HepG2 (cell line): ENCODE results near the gene SPAG9. TPM values are rescaled to one million over a fixed set of nuclear protein-coding genes. Genes with fewer than 3 reads are reported as not detected.
A peak's percentile ranks its signal among the peaks of the same experiment; 100 is the strongest.

Source experiments
- ATAC-seq: fragments of 200-7000 bp; cut with Tn5 transposase; 3 replicates; pipeline ENCODE4 v1.9.1; 2020; ENCODE audit warnings: mild to moderate bottlenecking, moderate library complexity
- BruUV-seq: library from RNA; stranded (reverse); fragments of 400-500 nt; replicated peaks from 2 replicates; lab custom pipeline; 2021; lab: Mats Ljungman, UMichigan
- CTCF ChIA-PET: fragments of 300-600 bp; formaldehyde crosslinking; extraction: SDS; loops from one replicate; lab custom pipeline; 2021; ENCODE audit warnings: low total read pairs, inconsistent platforms, low intra/inter-chr PET ratio; lab: Yijun Ruan, JAX
- POLR2A ChIA-PET: fragments of 350-600 bp; sonication (Branson Sonifier 250); formaldehyde crosslinking; loops from one replicate; lab custom pipeline; 2020; ENCODE audit warnings: antibody characterized with exemption, inconsistent platforms; lab: Yijun Ruan, JAX
- DNase-seq: peaks from one replicate; pipeline ENCODE4 v3.0.0-alpha.2; 2015; ENCODE audit warnings: low spot score
- FAIRE-seq: peaks from 3 replicates; lab custom pipeline; 2011; peaks lifted over from hg19 to GRCh38; lab: Jason Lieb, UNC
- H2AFZ ChIP-seq: one replicate; pipeline ENCODE4 v1.6.1; 2011; ENCODE audit warnings: low read length, inconsistent platforms
- H3K27ac ChIP-seq: fragments of 300-600 bp; 3 replicates; pipeline ENCODE4 v1.8.0; 2011; ENCODE audit warnings: mixed run types, mild to moderate bottlenecking, mixed read lengths, low read length, inconsistent platforms; ENCODE audit not compliant: insufficient read depth; ENCODE audit errors: extremely low read length
- H3K27me3 ChIP-seq, 2 experiments: fragments of 200-600 bp in 1 of 2; 2 replicates in 1 of 2; 3 replicates in 1 of 2; pipeline versions ENCODE4 v1.6.0 to v1.8.0; 2011; ENCODE audit warnings: low read length in 2 of 2, mild to moderate bottlenecking in 2 of 2, moderate library complexity in 2 of 2, inconsistent platforms in 1 of 2; ENCODE audit not compliant: insufficient read depth in 2 of 2, control insufficient read depth in 1 of 2
- H3K36me3 ChIP-seq, 2 experiments: fragments of 200-600 bp in 1 of 2; replicated peaks in 1 of 2; 2 replicates in 1 of 2; 3 replicates in 1 of 2; pipeline versions ENCODE4 v1.5.1 to v1.8.0; 2011; ENCODE audit warnings: low read length in 2 of 2, inconsistent platforms in 1 of 2; ENCODE audit not compliant: insufficient read depth in 2 of 2, control insufficient read depth in 1 of 2
- H3K4me1 ChIP-seq: 2 replicates; pipeline ENCODE4 v1.5.1; 2012; ENCODE audit warnings: low read length, inconsistent platforms; ENCODE audit not compliant: insufficient read depth
- H3K4me2 ChIP-seq: 2 replicates; pipeline ENCODE4 v1.6.0; 2011; ENCODE audit warnings: low read depth, low read length, inconsistent platforms
- H3K4me3 ChIP-seq, 3 experiments: fragments of 200-600 bp in 1 of 3; sonication (generic), shearing (Covaris generic) in 1 of 3; replicated peaks in 1 of 3; 2 replicates each; pipeline ENCODE4 v1.5.1; 2011 to 2016; ENCODE audit warnings: low read length in 3 of 3, inconsistent platforms in 2 of 3, low read depth in 2 of 3, mild to moderate bottlenecking in 2 of 3, control low read depth in 1 of 3, mixed read lengths in 1 of 3; ENCODE audit not compliant: insufficient read depth in 1 of 3
- H3K79me2 ChIP-seq: one replicate; pipeline ENCODE4 v1.6.1; 2011; ENCODE audit warnings: low read length, inconsistent platforms; ENCODE audit not compliant: insufficient read depth
- H3K9ac ChIP-seq: 2 replicates; pipeline ENCODE4 v1.6.0; 2011; ENCODE audit warnings: mild to moderate bottlenecking, low read depth, low read length, inconsistent platforms; ENCODE audit not compliant: insufficient read depth
- H3K9me3 ChIP-seq: 2 replicates; pipeline ENCODE4 v1.5.1; 2012; ENCODE audit warnings: mild to moderate bottlenecking, low read length
- H4K20me1 ChIP-seq: 2 replicates; pipeline ENCODE4 v1.6.0; 2011; ENCODE audit warnings: inconsistent platforms, mild to moderate bottlenecking, low read length, moderate library complexity; ENCODE audit not compliant: insufficient read depth
- JDP2 ChIP-seq: sonication (generic); formaldehyde crosslinking; IDR thresholded peaks from 2 replicates; pipeline ENCODE4 v1.8.1; 2022; ENCODE audit warnings: missing genetic modification reagents, borderline replicate concordance
- KLF6 ChIP-seq: IDR thresholded peaks from 2 replicates; pipeline ENCODE4 v1.8.0; 2016; ENCODE audit warnings: missing biosample characterization, missing genetic modification reagents
- MYC ChIP-seq: sonication (generic); formaldehyde crosslinking; IDR thresholded peaks from 2 replicates; pipeline ENCODE4 v1.9.0; 2021; ENCODE audit warnings: missing genetic modification reagents, borderline replicate concordance
- NFRKB ChIP-seq: fragments of 450-650 bp; IDR thresholded peaks from 2 replicates; pipeline ENCODE4 v1.6.1; 2017
- RBAK ChIP-seq: sonication (generic); formaldehyde crosslinking; IDR thresholded peaks from 2 replicates; pipeline ENCODE4 v1.5.1; 2020; ENCODE audit warnings: mild to moderate bottlenecking, missing genetic modification reagents
- RBM39 ChIP-seq: fragments of 200-400 bp; formaldehyde crosslinking; IDR thresholded peaks from one replicate; pipeline ENCODE4 v1.6.1; 2018; ENCODE audit warnings: antibody characterized with exemption, mild to moderate bottlenecking, low read depth, low read length; ENCODE audit not compliant: poor library complexity, severe bottlenecking
- RXRA ChIP-seq: sonication (generic); formaldehyde crosslinking; IDR thresholded peaks from 2 replicates; pipeline ENCODE4 v1.5.1; 2020; ENCODE audit warnings: missing genetic modification reagents
- SNRNP70 ChIP-seq: fragments of 200-400 bp; formaldehyde crosslinking; IDR thresholded peaks from 2 replicates; pipeline ENCODE4 v1.6.1; 2017; ENCODE audit warnings: mild to moderate bottlenecking, low read depth, low read length, moderate library complexity
- ZFP82 ChIP-seq: sonication (generic); formaldehyde crosslinking; IDR thresholded peaks from 2 replicates; pipeline ENCODE4 v1.5.1; 2020; ENCODE audit warnings: mild to moderate bottlenecking, missing genetic modification reagents, borderline replicate concordance
- ZNF30 ChIP-seq: sonication (generic); formaldehyde crosslinking; IDR thresholded peaks from 2 replicates; pipeline ENCODE4 v1.5.0; 2020; ENCODE audit warnings: mild to moderate bottlenecking, missing genetic modification reagents
- ZNF326 ChIP-seq: sonication (generic); formaldehyde crosslinking; IDR thresholded peaks from 2 replicates; pipeline ENCODE4 v1.4.0; 2020; ENCODE audit warnings: missing genetic modification reagents, borderline replicate concordance
- ZNF703 ChIP-seq: sonication (generic); formaldehyde crosslinking; IDR thresholded peaks from 2 replicates; pipeline ENCODE4 v1.5.1; 2020; ENCODE audit warnings: missing genetic modification reagents, mild to moderate bottlenecking, moderate library complexity, borderline replicate concordance
- ZNF850 ChIP-seq: sonication (generic); formaldehyde crosslinking; conservative IDR thresholded peaks from 2 replicates; pipeline ENCODE4 v1.9.0; 2021; ENCODE audit warnings: mild to moderate bottlenecking, missing genetic modification reagents
- ZSCAN12 ChIP-seq: sonication (generic); formaldehyde crosslinking; IDR thresholded peaks from 2 replicates; pipeline ENCODE4 v1.9.0; 2021; ENCODE audit warnings: mild to moderate bottlenecking, missing genetic modification reagents
- WGBS: methylation state at CpG from one replicate; pipeline ENCODE4 v1.1.6; 2017; ENCODE audit warnings: low lambda C conversion rate; 5-methylcytosine and 5-hydroxymethylcytosine counted together
- in situ Hi-C: cut with HindIII; loops from 2 replicates; pipeline ENCODE4 v1.10.0; 2017; ENCODE audit warnings: low pct_unique_long_range_greater_than_20kb; ENCODE audit not compliant: extremely low pct_ligation_motif_present
- intact Hi-C: fragments of 100-400 bp; cut with micrococcal nuclease; formaldehyde crosslinking; loops from one replicate; pipeline ENCODE4 v1.10.0; 2022; ENCODE audit not compliant: unreplicated experiment
- polyA plus RNA-seq, 8 experiments: library from polyadenylated mRNA; depleted of rRNA in 3 of 8; stranded (reverse) in 7 of 8; unstranded in 1 of 8; fragments of >200 nt; fragmentation: Illumina TruSeq in 4 of 8; extraction: Trizol in 4 of 8; gene quantifications; 2 replicates each; pipeline versions ENCODE4 v1.2.1 to v1.2.3, GENCODE V29; 2011 to 2016; ENCODE audit warnings: low read depth in 4 of 8, missing spikeins in 1 of 8, mixed read lengths in 1 of 8; ENCODE audit not compliant: insufficient read depth in 1 of 8
- total RNA-seq, 5 experiments: library from RNA; depleted of rRNA; stranded (reverse); fragments of >200 nt; fragmentation: Illumina TruSeq; extraction: Trizol; gene quantifications; 2 replicates each; pipeline ENCODE4 v1.2.3, GENCODE V29; 2016; ENCODE audit warnings: low read depth in 1 of 5
- TF ChIP-seq, protein P1 (sequence below): sonication (generic); formaldehyde crosslinking; IDR thresholded peaks from 2 replicates; pipeline ENCODE4 v1.4.0; 2020; ENCODE audit warnings: missing genetic modification reagents
- TF ChIP-seq, protein P2 (sequence below): sonication (generic); formaldehyde crosslinking; IDR thresholded peaks from 2 replicates; pipeline ENCODE4 v1.4.0; 2020; ENCODE audit warnings: mild to moderate bottlenecking, missing genetic modification reagents
- TF ChIP-seq, protein P3 (sequence below): sonication (generic); formaldehyde crosslinking; IDR thresholded peaks from 2 replicates; pipeline ENCODE4 v1.5.0; 2020; ENCODE audit warnings: missing genetic modification reagents, mild to moderate bottlenecking, borderline replicate concordance
- TF ChIP-seq, protein P4 (sequence below): sonication (generic); formaldehyde crosslinking; conservative IDR thresholded peaks from 2 replicates; pipeline ENCODE4 v1.4.0; 2020; ENCODE audit warnings: missing genetic modification reagents

Gene SPAG9
- total and polyA plus RNA-seq, 2 of the 13 experiments (the other 11 are each of a cell fraction or from before 2014, with no cell fraction given): 43.2 to 78.6 TPM

DNA sequence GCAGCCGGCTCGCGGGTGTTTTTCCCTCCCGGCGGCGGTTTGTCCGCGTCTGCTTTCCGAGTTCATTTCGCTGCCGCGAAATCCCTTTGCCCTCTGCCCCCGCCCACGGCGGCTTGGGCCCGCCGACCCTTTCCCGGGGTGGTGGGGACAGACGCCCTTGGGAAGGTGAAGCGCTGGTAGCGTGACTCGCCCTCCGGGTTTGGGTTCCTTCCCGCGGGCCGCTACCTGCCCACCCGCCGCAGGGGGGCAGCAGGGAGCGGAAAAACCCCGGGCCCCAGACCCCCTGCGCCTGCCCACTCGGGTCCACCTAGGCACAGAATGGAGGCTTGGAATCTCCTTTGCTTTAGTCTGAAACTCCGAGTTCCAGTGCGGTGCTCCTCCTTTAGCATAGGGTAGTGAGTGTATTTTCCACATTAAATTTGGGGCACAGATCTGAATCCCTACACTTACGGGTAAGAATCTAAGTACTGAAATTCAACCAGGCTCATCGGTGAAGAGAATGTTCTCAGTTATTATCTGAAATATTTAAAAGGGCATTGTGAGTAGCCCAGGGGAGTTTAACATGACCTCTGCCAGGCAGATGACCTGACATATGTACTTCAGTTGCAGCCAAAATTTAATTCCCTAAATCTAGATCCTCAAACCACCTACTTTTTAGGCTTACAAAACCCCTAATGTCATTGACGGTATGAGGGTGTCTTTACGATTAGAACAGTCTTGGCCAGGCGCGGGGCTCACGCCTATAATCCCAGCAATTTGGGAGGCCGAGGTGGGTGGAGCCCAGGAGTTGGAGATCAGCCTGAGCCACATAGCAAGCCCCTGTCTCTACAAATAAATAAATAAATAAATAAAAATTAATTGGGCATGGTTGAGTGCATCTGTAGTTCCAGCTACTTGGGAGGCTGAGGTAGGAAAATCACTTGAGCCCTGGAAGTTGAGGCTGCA lies 46.6 kb upstream of the SPAG9 start:
- Histone ChIP-seq H3K79me2 (peaks cover 17% of the 10 kb centered on the region), H3K9ac (peak overlapping the region; percentile 89), H3K27ac (peak overlapping the region; percentile 80), H3K4me3 (peak overlapping the region; percentile 70 to 96 (median 88)), H3K27me3 (no peaks in the 10 kb centered on the region), H3K36me3 (peaks cover 17 to 53% of the 10 kb centered on the region in 2 experiments), H3K9me3 (no peaks in the 10 kb centered on the region), H4K20me1 (no peaks in the 10 kb centered on the region), H3K4me2 (peak overlapping the region; percentile 88), H2AFZ (no peak overlapping the region), H3K4me1 (peaks cover 32% of the 10 kb centered on the region)
- intact Hi-C loops (loop anchor here (2.0 to 5.0 kb wide), 2 partner anchors 94 to 165 kb away; partner anchors contain the start of genes MBTD1 and UTP18), in situ Hi-C loops (no loop called here)
- WGBS: 20% methylated on average over 32 of the region's 42 CpGs
- DNase-seq: peak; percentile 59
- peak; percentile 61 for ATAC-seq
- FAIRE-seq: no peak
- ChIA-PET CTCF (interaction anchor here (1.1 to 1.6 kb wide), 2 partner anchors 48 to 166 kb away, joined by 4 to 5 read pairs; no protein-coding TSS in a partner anchor), POLR2A (interaction anchor here (5.3 kb wide), 1 partner anchor 13 kb away, joined by 43 read pairs; the partner anchor contains the start of gene NME1)
- TSS peak; percentile 60 for BruUV-seq
- TF ChIP-seq ZFP82 (CRISPR knock-in tag): 0 out of 2 replicates have a peak, but pooled peaks have one; percentile 34
- no peak for TF ChIP-seq NFRKB
- TF ChIP-seq RXRA (CRISPR knock-in tag): no peak; the same call in 1 of the 2 replicates
- TF ChIP-seq ZNF326 (CRISPR knock-in tag): no peak
- TF ChIP-seq, protein P1, sequence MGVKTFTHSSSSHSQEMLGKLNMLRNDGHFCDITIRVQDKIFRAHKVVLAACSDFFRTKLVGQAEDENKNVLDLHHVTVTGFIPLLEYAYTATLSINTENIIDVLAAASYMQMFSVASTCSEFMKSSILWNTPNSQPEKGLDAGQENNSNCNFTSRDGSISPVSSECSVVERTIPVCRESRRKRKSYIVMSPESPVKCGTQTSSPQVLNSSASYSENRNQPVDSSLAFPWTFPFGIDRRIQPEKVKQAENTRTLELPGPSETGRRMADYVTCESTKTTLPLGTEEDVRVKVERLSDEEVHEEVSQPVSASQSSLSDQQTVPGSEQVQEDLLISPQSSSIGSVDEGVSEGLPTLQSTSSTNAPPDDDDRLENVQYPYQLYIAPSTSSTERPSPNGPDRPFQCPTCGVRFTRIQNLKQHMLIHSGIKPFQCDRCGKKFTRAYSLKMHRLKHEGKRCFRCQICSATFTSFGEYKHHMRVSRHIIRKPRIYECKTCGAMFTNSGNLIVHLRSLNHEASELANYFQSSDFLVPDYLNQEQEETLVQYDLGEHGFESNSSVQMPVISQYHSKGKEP (CRISPR knock-in tag): no peak
- no peak for TF ChIP-seq ZNF30 (CRISPR knock-in tag)
- no peak; the same call in 1 of the 2 replicates for TF ChIP-seq MYC (CRISPR knock-in tag)
- TF ChIP-seq SNRNP70: no peak
- TF ChIP-seq RBM39: peak; percentile 60
- TF ChIP-seq RBAK: no peak
- TF ChIP-seq KLF6 (CRISPR knock-in tag): no peak
- TF ChIP-seq, protein P2, sequence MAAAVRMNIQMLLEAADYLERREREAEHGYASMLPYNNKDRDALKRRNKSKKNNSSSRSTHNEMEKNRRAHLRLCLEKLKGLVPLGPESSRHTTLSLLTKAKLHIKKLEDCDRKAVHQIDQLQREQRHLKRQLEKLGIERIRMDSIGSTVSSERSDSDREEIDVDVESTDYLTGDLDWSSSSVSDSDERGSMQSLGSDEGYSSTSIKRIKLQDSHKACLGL: no peak
- no peak for TF ChIP-seq ZSCAN12 (CRISPR knock-in tag)
- TF ChIP-seq, protein P3, sequence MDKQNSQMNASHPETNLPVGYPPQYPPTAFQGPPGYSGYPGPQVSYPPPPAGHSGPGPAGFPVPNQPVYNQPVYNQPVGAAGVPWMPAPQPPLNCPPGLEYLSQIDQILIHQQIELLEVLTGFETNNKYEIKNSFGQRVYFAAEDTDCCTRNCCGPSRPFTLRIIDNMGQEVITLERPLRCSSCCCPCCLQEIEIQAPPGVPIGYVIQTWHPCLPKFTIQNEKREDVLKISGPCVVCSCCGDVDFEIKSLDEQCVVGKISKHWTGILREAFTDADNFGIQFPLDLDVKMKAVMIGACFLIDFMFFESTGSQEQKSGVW (CRISPR knock-in tag): no peak
- no peak for TF ChIP-seq ZNF703 (CRISPR knock-in tag)
- no peak for TF ChIP-seq JDP2
- TF ChIP-seq, protein P4, sequence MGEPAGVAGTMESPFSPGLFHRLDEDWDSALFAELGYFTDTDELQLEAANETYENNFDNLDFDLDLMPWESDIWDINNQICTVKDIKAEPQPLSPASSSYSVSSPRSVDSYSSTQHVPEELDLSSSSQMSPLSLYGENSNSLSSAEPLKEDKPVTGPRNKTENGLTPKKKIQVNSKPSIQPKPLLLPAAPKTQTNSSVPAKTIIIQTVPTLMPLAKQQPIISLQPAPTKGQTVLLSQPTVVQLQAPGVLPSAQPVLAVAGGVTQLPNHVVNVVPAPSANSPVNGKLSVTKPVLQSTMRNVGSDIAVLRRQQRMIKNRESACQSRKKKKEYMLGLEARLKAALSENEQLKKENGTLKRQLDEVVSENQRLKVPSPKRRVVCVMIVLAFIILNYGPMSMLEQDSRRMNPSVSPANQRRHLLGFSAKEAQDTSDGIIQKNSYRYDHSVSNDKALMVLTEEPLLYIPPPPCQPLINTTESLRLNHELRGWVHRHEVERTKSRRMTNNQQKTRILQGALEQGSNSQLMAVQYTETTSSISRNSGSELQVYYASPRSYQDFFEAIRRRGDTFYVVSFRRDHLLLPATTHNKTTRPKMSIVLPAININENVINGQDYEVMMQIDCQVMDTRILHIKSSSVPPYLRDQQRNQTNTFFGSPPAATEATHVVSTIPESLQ: no peak
- no peak; the same call in 1 of the 2 replicates for TF ChIP-seq ZNF850 (CRISPR knock-in tag)
